IPS-18c (cell line): Measurements from ENCODE around the gene SLC35G1.
A peak's percentile ranks its signal among the peaks of the same experiment; 100 is the strongest.

Source experiments
- H3K4me3 ChIP-seq: 2 replicates; pipeline ENCODE4 v1.7.0; 2013; ENCODE audit warnings: low read depth, mild to moderate bottlenecking, low read length, moderate library complexity; ENCODE audit not compliant: insufficient read depth
- H3K9me3 ChIP-seq: one replicate; pipeline ENCODE4 v1.6.1; 2013; ENCODE audit warnings: mild to moderate bottlenecking, low read length, moderate library complexity; ENCODE audit not compliant: control insufficient read depth, insufficient read depth

SLC35G1 gene

DNA sequence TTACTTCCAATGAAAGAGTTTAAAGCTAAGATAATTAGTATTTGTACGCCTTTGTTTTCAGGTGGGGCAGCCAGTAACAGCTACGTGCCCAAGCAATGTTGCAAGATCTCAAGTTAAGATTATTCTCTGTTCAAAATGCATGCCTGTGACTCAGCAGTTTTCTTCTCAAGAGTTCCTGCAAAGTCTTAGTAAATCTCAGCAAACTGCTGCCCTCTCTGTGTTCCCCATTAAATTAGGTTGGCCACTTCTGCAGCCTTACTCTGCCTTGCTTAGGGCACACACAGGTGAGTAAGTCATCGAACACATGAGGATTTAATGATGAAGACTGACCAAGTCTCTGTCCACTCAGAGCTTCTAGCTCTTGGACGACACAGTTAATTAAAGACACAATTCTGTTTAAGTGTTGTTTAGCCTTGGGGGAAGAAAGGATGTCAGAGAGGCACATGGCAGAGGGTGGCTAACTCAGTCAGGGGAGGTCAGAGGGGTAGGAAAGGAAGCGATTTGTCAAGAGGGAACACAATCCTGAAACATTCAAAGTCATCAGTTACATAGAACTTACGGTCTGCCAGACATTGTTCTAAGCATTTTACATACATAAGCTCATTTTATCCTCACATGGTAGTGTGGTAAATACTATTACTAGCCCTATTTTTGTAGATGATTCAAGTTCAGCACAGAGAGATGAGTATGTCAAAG is 20.2 kb upstream of the SLC35G1 start:
- no peaks in the 10 kb centered on the region for H3K9me3 ChIP-seq
- no peak overlapping the region for H3K4me3 ChIP-seq

DNA sequence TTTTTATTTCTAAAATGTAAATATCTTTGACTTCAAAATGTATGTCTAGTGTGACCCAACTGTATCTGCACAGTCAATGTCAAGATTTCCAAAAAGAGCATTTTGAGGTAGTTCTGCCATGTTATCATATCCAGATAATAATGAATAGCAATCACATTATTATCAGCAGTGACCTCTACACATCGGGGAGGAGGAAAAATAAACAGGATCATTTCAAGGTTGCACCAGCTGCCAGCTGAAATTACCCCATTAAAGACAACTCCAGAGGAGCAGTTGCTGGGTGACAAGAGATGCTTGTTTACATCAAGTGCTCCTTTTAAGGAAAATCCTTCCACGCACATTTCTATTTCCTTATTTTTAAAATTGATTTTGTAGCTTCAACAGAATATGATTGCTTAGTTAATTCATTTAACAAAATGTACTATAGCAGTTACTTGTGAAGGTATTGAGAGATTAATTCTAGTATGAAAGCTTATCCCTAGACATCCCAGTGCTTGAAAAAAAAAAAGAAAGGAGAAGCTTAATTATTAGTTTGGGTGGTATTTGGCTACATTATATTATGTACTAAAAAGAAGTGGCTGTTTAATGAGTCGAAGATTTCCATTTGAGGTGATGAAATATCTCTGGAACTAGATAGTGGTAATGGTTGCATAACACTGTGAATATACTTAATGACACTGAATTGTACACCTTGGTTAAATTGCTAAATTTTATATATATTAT is 19.3 kb upstream of the SLC35G1 start:
- no peaks in the 10 kb centered on the region for H3K9me3 ChIP-seq
- no peak overlapping the region for H3K4me3 ChIP-seq

- H3K4me3 ChIP-seq, result no peak overlapping the region
- no peaks in the 10 kb centered on the region for H3K9me3 ChIP-seq
Measured at GRCh38 chr10:93875032-93875358, 18.8 kb upstream of the SLC35G1 start.

- Histone ChIP-seq H3K9me3 (no peaks in the 10 kb centered on the region), H3K4me3 (no peak overlapping the region)
Measured at GRCh38 chr10:93876381-93876780, 17.4 kb upstream of the SLC35G1 start.

DNA sequence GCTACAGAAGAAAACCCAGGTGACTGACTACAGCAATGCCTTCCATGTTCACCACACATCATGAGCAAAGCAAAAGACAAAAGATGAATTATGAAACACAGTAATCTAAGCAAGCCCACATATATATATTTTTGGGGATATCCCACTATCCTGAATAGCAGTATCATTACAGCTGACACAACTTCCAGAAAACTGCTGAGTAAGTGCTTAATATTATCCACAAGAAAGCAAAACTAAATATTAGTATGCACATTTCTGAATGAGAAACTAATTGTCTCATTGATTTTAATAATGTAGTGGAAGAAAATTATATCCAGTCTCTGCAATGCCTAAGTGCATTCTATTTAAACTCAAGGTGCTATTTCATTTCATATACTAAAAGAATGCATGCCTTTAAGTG is 14.5 kb upstream of the SLC35G1 start:
- Histone ChIP-seq H3K9me3 (no peaks in the 10 kb centered on the region), H3K4me3 (no peak overlapping the region)

GRCh38 chr10:93894516-93895378 is 969 bp downstream of the SLC35G1 start:
- Histone ChIP-seq H3K9me3 (no peaks in the 10 kb centered on the region), H3K4me3 (peak overlapping the region; percentile 77; the same call in 1 of the 2 replicates)

- Histone ChIP-seq H3K4me3 (no peak overlapping the region), H3K9me3 (no peaks in the 10 kb centered on the region)
Measured at GRCh38 chr10:93897070-93897780, 3.4 kb downstream of the SLC35G1 start.

DNA sequence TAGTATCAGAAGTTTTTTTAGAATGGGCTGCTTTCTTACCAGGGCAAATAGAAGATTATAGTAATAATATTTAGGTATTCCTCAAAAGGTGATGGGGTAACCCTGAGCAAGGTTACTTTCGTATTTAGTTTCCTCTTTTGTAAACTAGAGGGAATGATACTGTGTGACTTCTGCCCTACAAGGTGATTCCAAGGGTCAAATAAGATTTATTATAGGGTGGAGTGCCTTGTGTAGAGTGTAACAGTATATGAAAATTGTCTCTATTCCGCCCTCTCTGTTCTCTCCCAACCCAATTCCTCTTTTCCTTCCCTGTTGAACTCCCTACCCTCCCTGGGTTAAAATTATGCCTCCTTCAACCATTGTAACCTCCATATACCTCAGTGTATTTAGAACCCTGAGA is 5.3 kb downstream of the SLC35G1 start:
- Histone ChIP-seq H3K4me3 (no peak overlapping the region), H3K9me3 (no peaks in the 10 kb centered on the region)

GRCh38 chr10:93903051-93903450 is 9.3 kb downstream of the SLC35G1 start:
- Histone ChIP-seq H3K9me3 (no peaks in the 10 kb centered on the region), H3K4me3 (no peak overlapping the region)

GRCh38 chr10:93904901-93905300 is 11.1 kb downstream of the SLC35G1 start:
- H3K9me3 ChIP-seq, result no peaks in the 10 kb centered on the region

GRCh38 chr10:93907059-93907458 is 13.3 kb downstream of the SLC35G1 start:
- Histone ChIP-seq H3K4me3 (no peak overlapping the region), H3K9me3 (no peaks in the 10 kb centered on the region)

More at GRCh38 chr10:93904901-93905300, 11.1 kb downstream of the SLC35G1 start:
- no peak overlapping the region for H3K4me3 ChIP-seq

DNA sequence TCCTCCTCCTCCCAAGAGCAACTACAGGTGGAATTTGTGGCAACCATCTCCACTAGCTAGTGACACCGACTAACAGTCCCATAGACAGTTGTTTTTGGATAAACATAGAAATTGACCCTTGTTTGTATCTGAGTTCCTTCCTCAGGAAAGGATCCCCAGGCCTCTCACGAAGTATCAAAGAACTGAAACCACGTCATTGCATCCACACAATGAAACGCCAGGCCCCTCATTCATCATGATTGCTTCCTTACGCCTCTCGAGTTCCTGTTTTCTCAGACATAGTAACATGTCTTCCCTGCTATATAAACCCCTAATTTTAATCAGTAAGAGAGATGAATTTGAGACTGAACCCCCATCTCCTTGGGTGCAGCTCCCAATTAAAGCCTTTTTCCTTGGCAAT is 18.1 kb downstream of the SLC35G1 start:
- no peaks in the 10 kb centered on the region for H3K9me3 ChIP-seq
- H3K4me3 ChIP-seq, result no peak overlapping the region

DNA sequence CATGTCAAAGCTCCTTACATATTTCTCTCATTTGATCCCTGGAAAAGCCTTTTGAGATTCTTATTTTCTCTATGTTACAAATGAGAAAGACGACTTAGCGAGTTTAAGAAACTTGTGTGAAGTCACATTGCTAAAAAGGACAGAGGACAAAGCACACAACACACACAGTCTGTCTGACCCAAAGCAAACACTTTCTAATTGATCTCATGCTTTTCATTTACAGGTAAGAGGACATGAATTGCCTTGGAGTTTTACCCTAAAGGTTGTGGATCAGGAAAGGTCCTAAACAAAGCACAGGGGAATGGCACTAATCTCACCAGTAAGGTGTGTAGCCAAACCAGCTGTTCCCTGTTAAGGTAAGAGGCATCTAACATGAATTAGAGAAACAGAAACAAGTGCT is 18.7 kb downstream of the SLC35G1 start:
- Histone ChIP-seq H3K9me3 (no peaks in the 10 kb centered on the region), H3K4me3 (no peak overlapping the region)

DNA sequence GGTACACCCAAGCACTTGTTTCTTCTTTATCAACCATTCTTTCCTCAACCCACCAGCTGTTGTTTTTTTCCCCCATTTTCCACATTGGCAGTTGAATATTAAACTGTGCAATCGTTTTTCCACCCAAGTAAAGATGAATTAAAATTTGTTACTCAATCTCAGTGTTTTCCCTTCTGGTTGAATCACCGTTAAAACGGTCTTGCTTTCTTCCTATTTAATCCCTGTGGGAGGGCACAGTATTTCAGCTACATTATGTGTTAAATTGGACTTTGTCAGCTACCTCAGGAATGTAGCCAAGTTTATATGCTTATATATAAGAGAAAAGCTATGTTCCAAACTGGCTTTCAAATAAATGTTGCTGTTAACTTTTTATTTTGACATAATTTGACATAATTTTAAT is 19.9 kb downstream of the SLC35G1 start:
- H3K4me3 ChIP-seq, result no peak overlapping the region
- no peaks in the 10 kb centered on the region for H3K9me3 ChIP-seq

DNA sequence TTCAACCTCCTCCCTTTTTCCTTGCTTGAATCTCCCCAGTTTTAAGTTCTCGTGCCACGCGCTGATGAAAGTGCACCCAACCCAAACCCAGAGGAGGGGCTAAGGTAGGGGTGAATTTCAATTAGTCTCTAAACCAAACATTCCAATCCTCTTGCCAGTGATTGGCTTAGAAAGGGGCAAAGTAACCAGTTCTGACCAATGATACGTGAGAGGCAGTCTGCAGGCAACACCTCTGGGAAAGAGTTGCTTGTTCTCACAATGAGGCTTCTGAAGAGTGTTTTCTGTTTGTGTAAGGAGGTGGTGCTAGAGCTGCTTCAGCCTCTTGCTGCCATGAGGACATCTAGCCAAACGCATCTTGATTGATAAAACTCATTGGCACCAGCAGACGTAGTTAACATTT is 21.8 kb downstream of the SLC35G1 start:
- no peaks in the 10 kb centered on the region for H3K9me3 ChIP-seq
- H3K4me3 ChIP-seq, result no peak overlapping the region

GRCh38 chr10:93916257-93917063 is 22.7 kb downstream of the SLC35G1 start:
- Histone ChIP-seq H3K9me3 (no peaks in the 10 kb centered on the region), H3K4me3 (no peak overlapping the region; the same call in 1 of the 2 replicates)

GRCh38 chr10:93917064-93917391 is 23.2 kb downstream of the SLC35G1 start:
- no peaks in the 10 kb centered on the region for H3K9me3 ChIP-seq
- no peak overlapping the region; the same call in 1 of the 2 replicates for H3K4me3 ChIP-seq
